MM.1S (cell line): ENCODE measurements around the gene POC5.

Source experiments
- CTCF ChIP-seq: fragments of 300-600 bp; sonication (generic); IDR thresholded peaks from 2 replicates; pipeline ENCODE4 v1.5.1; 2016; ENCODE audit warnings: antibody characterized with exemption, low read length, mixed read lengths
- EZH2 ChIP-seq: fragments of 300-600 bp; sonication (generic); optimal IDR thresholded peaks from 2 replicates; pipeline ENCODE3; 2017; ENCODE audit warnings: low read depth, mild to moderate bottlenecking, antibody characterized with exemption, low read length, mixed read lengths
- EZH2phosphoT487 ChIP-seq: fragments of 300-600 bp; sonication (generic); IDR thresholded peaks from 2 replicates; pipeline ENCODE4 v1.6.1; 2018; ENCODE audit warnings: antibody characterized with exemption, low read length

DNA sequence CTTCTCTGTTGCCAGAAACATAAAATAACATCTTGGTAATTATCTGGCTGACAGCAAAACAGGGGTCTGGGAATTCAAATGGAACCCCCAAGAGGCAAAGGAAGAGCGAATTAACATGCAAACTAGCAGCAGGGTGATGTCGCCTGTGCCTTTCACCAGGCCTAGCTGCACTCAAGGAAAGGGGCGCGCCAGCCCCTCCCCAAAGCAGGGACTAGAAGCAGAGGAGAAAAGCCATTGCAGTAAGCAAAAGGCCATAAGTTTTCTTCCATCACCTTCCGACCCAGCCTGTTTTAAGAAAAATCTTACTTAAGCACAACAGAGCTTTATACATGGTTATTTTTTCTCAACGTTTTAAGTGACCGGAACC, 539 bp downstream of the POC5 start:
- TF ChIP-seq CTCF (no peak), EZH2 (no peak), EZH2phosphoT487 (no peak)
